ENCODE results near the gene TTC28. TPM values are rescaled to one million over a fixed set of nuclear protein-coding genes. Genes with fewer than 3 reads are reported as not detected.
A peak's percentile ranks its signal among the peaks of the same experiment; 100 is the strongest.

The TTC28 gene
- total RNA-seq, 2 donors from 2014 or later = 94.2 to 170 TPM

- ATAC-seq (ENCODE audit: insufficient number of reproducible peaks, low FRiP score, low read depth) (no peak), DNase-seq (ENCODE audit: low spot score) (no peak)
- H3K27ac ChIP-seq = no peak overlapping the region
- H3K4me1 ChIP-seq (ENCODE audit: control insufficient read depth in 1 of 2, low read depth in 2 of 2) = peaks cover 12 to 40% of the 10 kb centered on the region in 2 donors
- TF ChIP-seq, protein P1, sequence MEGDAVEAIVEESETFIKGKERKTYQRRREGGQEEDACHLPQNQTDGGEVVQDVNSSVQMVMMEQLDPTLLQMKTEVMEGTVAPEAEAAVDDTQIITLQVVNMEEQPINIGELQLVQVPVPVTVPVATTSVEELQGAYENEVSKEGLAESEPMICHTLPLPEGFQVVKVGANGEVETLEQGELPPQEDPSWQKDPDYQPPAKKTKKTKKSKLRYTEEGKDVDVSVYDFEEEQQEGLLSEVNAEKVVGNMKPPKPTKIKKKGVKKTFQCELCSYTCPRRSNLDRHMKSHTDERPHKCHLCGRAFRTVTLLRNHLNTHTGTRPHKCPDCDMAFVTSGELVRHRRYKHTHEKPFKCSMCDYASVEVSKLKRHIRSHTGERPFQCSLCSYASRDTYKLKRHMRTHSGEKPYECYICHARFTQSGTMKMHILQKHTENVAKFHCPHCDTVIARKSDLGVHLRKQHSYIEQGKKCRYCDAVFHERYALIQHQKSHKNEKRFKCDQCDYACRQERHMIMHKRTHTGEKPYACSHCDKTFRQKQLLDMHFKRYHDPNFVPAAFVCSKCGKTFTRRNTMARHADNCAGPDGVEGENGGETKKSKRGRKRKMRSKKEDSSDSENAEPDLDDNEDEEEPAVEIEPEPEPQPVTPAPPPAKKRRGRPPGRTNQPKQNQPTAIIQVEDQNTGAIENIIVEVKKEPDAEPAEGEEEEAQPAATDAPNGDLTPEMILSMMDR (IDR thresholded peaks at IDR 0.05) = no peak
- no peaks in the 10 kb centered on the region for H3K27me3 ChIP-seq (replicated peaks; ENCODE audit: insufficient read depth)
- H3K4me3 ChIP-seq = no peak overlapping the region
- H3K9me3 ChIP-seq = no peaks in the 10 kb centered on the region
- no peaks in the 10 kb centered on the region for H3K36me3 ChIP-seq
These were observed 249.1 kb downstream of the TTC28 start for GRCh38 chr22:28430466-28431025.

DNA sequence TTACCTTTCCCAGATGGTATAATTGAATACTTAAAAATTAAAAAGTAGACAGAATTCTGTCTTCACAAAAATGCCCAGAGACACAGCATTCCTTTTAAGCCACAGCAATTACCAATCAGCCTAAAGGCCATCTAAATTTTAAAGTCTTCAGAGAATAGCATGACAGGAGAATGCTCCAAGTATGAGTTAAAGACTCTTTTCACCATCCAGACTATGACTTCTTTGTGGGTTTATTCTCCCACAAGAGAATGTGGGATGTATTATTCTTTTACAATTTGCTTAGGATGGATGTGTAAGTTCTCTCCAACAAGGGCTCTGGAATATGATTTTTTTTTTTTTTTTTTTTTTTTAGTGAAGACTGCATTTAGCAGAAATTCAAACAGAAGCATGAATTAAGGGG lies 249.9 kb downstream of the TTC28 start:
- Histone ChIP-seq H3K9me3 (no peaks in the 10 kb centered on the region), H3K27me3 (replicated peaks; ENCODE audit: insufficient read depth) (no peaks in the 10 kb centered on the region), H3K4me1 (ENCODE audit: control insufficient read depth in 1 of 2, low read depth in 2 of 2) (peaks cover 18 to 36% of the 10 kb centered on the region in 2 donors), H3K4me3 (no peak overlapping the region), H3K27ac (no peak overlapping the region), H3K36me3 (no peaks in the 10 kb centered on the region)
- TF ChIP-seq, protein P1 (IDR thresholded peaks at IDR 0.05) = no peak
- ATAC-seq (ENCODE audit: insufficient number of reproducible peaks, low FRiP score, low read depth) (no peak), DNase-seq (ENCODE audit: low spot score) (no peak)

- H3K4me1 ChIP-seq (ENCODE audit: control insufficient read depth in 1 of 2, low read depth in 2 of 2) = peaks cover 18 to 33% of the 10 kb centered on the region in 2 donors
- ATAC-seq (ENCODE audit: insufficient number of reproducible peaks, low FRiP score, low read depth) = no peak
- H3K27ac ChIP-seq = no peak overlapping the region
- no peaks in the 10 kb centered on the region for H3K27me3 ChIP-seq (replicated peaks; ENCODE audit: insufficient read depth)
- no peak overlapping the region for H3K4me3 ChIP-seq
- DNase-seq (ENCODE audit: low spot score) = no peak
- no peaks in the 10 kb centered on the region for H3K9me3 ChIP-seq
- TF ChIP-seq, protein P1 (IDR thresholded peaks at IDR 0.05) = no peak
- no peaks in the 10 kb centered on the region for H3K36me3 ChIP-seq
These were observed 251.4 kb downstream of the TTC28 start for GRCh38 chr22:28428271-28428670.

DNA sequence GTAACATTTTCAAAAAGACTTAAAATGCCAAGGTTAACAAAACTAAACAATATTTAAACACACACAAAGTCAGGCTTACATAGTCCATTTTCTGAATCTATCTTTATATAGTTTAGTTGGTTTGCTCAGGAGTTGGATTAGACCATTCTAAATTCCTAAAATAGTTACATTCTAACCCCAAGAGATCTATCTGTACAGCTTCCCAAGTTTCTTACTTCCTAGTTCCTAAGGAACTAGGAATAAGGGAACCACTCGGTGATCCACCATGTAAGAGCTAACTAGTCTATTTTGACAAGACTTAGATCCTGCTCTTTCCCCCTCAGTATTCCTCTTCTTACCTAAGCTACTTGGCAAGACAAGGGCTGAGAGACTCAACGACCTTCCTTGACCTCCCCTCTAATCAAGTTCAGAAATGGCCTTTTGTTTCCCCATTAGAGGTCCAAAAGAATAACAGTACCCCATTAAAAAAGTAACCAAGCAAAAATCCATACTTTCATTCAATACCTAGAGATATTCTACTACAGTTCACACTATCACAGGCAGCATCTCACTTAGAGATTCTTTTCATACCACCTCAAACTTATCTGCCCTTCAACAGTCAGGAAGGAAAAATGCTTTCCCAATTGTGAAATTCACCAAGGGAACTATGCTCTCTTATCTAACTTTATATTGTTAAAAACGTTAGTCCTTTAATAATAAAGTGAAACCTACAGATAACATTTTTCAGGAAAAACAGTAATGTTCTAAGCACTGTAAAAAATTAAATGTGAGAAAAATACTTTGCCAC lies 253.1 kb downstream of the TTC28 start:
- Histone ChIP-seq H3K36me3 (no peaks in the 10 kb centered on the region), H3K27me3 (replicated peaks; ENCODE audit: insufficient read depth) (no peaks in the 10 kb centered on the region), H3K27ac (peak overlapping the region in 1 of 2 donors; percentile 46), H3K4me3 (peak overlapping the region; percentile 7), H3K4me1 (ENCODE audit: control insufficient read depth in 1 of 2, low read depth in 2 of 2) (peaks cover 18 to 33% of the 10 kb centered on the region in 2 donors), H3K9me3 (no peaks in the 10 kb centered on the region)
- no peak for ATAC-seq (ENCODE audit: insufficient number of reproducible peaks, low FRiP score, low read depth)
- TF ChIP-seq, protein P1 (IDR thresholded peaks at IDR 0.05) = no peak
- no peak for DNase-seq (ENCODE audit: low spot score)

- no peaks in the 10 kb centered on the region for H3K27me3 ChIP-seq (replicated peaks; ENCODE audit: insufficient read depth)
- DNase-seq (ENCODE audit: low spot score) (no peak), ATAC-seq (ENCODE audit: insufficient number of reproducible peaks, low FRiP score, low read depth) (no peak)
- H3K4me3 ChIP-seq = no peak overlapping the region
- H3K36me3 ChIP-seq = no peaks in the 10 kb centered on the region
- TF ChIP-seq, protein P1 (IDR thresholded peaks at IDR 0.05) = no peak
- no peak overlapping the region for H3K27ac ChIP-seq
- peaks cover 13 to 24% of the 10 kb centered on the region in 2 donors for H3K4me1 ChIP-seq (ENCODE audit: control insufficient read depth in 1 of 2, low read depth in 2 of 2)
- no peaks in the 10 kb centered on the region for H3K9me3 ChIP-seq
These were observed 254.4 kb downstream of the TTC28 start for GRCh38 chr22:28425211-28425610.

Data from thoracic aorta (tissue), 2 donors.